ENCODE data around the gene ATP6V1A.

Gene ATP6V1A

GRCh38 chr3:113794526-113794925 lies 47.7 kb downstream of the ATP6V1A start:
- ATAC-seq = no peak
- no peak for TF ChIP-seq ZC3H10 (CRISPR knock-in tag; IDR thresholded peaks at IDR 0.05)

DNA sequence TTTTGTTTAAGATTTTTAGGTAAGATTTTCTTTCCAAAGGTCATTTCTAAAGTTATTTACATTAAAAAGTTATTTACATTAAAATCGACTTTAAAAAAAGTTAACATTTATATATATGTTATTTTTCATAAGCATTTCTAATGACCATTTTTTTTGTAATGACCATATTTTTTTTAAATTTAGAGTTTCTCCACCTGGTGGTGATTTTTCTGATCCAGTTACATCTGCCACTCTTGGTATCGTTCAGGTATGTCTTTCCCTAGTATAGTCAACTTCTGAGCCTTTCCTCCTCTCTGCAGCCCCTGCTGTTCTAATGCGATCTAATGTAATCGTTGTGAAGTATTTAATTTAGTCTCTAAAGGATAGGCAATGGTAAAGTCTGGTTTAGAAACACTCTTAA lies 48.9 kb downstream of the ATP6V1A start:
- ATAC-seq = no peak
- TF ChIP-seq BACH2 (CRISPR knock-in tag; IDR thresholded peaks at IDR 0.05; ENCODE audit: borderline replicate concordance) (no peak), POU6F1 (CRISPR knock-in tag; IDR thresholded peaks at IDR 0.05; ENCODE audit: borderline replicate concordance, low read depth) (no peak), RARB (CRISPR knock-in tag; IDR thresholded peaks at IDR 0.05) (no peak), ZC3H10 (CRISPR knock-in tag; IDR thresholded peaks at IDR 0.05) (no peak), TCF4 (CRISPR knock-in tag; IDR thresholded peaks at IDR 0.05; ENCODE audit: borderline replicate concordance) (no peak), CREB5 (CRISPR knock-in tag; IDR thresholded peaks at IDR 0.05; ENCODE audit: low read depth) (no peak), CSDC2 (CRISPR knock-in tag; IDR thresholded peaks at IDR 0.05) (no peak), ZFP30 (CRISPR knock-in tag; IDR thresholded peaks at IDR 0.05) (no peak), SNAI2 (CRISPR knock-in tag; IDR thresholded peaks at IDR 0.05) (no peak), TOX (CRISPR knock-in tag; IDR thresholded peaks at IDR 0.05; ENCODE audit: borderline replicate concordance) (no peak), GLIS3 (CRISPR knock-in tag; IDR thresholded peaks at IDR 0.05) (no peak), ZNF565 (CRISPR knock-in tag; conservative IDR thresholded peaks at IDR 0.05; ENCODE audit: low read depth) (no peak), ZFP3 (CRISPR knock-in tag; IDR thresholded peaks at IDR 0.05) (no peak)
- TF ChIP-seq, protein P1, sequence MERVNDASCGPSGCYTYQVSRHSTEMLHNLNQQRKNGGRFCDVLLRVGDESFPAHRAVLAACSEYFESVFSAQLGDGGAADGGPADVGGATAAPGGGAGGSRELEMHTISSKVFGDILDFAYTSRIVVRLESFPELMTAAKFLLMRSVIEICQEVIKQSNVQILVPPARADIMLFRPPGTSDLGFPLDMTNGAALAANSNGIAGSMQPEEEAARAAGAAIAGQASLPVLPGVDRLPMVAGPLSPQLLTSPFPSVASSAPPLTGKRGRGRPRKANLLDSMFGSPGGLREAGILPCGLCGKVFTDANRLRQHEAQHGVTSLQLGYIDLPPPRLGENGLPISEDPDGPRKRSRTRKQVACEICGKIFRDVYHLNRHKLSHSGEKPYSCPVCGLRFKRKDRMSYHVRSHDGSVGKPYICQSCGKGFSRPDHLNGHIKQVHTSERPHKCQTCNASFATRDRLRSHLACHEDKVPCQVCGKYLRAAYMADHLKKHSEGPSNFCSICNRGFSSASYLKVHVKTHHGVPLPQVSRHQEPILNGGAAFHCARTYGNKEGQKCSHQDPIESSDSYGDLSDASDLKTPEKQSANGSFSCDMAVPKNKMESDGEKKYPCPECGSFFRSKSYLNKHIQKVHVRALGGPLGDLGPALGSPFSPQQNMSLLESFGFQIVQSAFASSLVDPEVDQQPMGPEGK (CRISPR knock-in tag; IDR thresholded peaks at IDR 0.05; ENCODE audit: borderline replicate concordance) = no peak
- TF ChIP-seq, protein P2, sequence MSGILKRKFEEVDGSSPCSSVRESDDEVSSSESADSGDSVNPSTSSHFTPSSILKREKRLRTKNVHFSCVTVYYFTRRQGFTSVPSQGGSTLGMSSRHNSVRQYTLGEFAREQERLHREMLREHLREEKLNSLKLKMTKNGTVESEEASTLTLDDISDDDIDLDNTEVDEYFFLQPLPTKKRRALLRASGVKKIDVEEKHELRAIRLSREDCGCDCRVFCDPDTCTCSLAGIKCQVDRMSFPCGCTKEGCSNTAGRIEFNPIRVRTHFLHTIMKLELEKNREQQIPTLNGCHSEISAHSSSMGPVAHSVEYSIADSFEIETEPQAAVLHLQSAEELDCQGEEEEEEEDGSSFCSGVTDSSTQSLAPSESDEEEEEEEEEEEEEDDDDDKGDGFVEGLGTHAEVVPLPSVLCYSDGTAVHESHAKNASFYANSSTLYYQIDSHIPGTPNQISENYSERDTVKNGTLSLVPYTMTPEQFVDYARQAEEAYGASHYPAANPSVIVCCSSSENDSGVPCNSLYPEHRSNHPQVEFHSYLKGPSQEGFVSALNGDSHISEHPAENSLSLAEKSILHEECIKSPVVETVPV (CRISPR knock-in tag; IDR thresholded peaks at IDR 0.05) = no peak

- TF ChIP-seq SNAI2 (CRISPR knock-in tag; IDR thresholded peaks at IDR 0.05) (no peak), ZC3H10 (CRISPR knock-in tag; IDR thresholded peaks at IDR 0.05) (no peak), RARB (CRISPR knock-in tag; IDR thresholded peaks at IDR 0.05) (no peak), ZNF8 (CRISPR knock-in tag; IDR thresholded peaks at IDR 0.05) (no peak), CSDC2 (CRISPR knock-in tag; IDR thresholded peaks at IDR 0.05) (no peak), ZFP30 (CRISPR knock-in tag; IDR thresholded peaks at IDR 0.05) (no peak), TCF4 (CRISPR knock-in tag; IDR thresholded peaks at IDR 0.05; ENCODE audit: borderline replicate concordance) (no peak), CREB5 (CRISPR knock-in tag; IDR thresholded peaks at IDR 0.05; ENCODE audit: low read depth) (no peak), ZFP3 (CRISPR knock-in tag; IDR thresholded peaks at IDR 0.05) (no peak), ISL1 (CRISPR knock-in tag; IDR thresholded peaks at IDR 0.05) (no peak), ESRRG (CRISPR knock-in tag; IDR thresholded peaks at IDR 0.05) (no peak), ZNF565 (CRISPR knock-in tag; conservative IDR thresholded peaks at IDR 0.05; ENCODE audit: low read depth) (no peak), BACH2 (CRISPR knock-in tag; IDR thresholded peaks at IDR 0.05; ENCODE audit: borderline replicate concordance) (no peak), GLIS3 (CRISPR knock-in tag; IDR thresholded peaks at IDR 0.05) (no peak)
- TF ChIP-seq, protein P2 (CRISPR knock-in tag; IDR thresholded peaks at IDR 0.05) = no peak
- TF ChIP-seq, protein P1 (CRISPR knock-in tag; IDR thresholded peaks at IDR 0.05; ENCODE audit: borderline replicate concordance) = no peak
- TF ChIP-seq, protein P3, sequence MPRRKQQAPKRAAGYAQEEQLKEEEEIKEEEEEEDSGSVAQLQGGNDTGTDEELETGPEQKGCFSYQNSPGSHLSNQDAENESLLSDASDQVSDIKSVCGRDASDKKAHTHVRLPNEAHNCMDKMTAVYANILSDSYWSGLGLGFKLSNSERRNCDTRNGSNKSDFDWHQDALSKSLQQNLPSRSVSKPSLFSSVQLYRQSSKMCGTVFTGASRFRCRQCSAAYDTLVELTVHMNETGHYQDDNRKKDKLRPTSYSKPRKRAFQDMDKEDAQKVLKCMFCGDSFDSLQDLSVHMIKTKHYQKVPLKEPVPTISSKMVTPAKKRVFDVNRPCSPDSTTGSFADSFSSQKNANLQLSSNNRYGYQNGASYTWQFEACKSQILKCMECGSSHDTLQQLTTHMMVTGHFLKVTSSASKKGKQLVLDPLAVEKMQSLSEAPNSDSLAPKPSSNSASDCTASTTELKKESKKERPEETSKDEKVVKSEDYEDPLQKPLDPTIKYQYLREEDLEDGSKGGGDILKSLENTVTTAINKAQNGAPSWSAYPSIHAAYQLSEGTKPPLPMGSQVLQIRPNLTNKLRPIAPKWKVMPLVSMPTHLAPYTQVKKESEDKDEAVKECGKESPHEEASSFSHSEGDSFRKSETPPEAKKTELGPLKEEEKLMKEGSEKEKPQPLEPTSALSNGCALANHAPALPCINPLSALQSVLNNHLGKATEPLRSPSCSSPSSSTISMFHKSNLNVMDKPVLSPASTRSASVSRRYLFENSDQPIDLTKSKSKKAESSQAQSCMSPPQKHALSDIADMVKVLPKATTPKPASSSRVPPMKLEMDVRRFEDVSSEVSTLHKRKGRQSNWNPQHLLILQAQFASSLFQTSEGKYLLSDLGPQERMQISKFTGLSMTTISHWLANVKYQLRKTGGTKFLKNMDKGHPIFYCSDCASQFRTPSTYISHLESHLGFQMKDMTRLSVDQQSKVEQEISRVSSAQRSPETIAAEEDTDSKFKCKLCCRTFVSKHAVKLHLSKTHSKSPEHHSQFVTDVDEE (CRISPR knock-in tag; IDR thresholded peaks at IDR 0.05) = no peak
- ATAC-seq = no peak
Measured at GRCh38 chr3:113802795-113803455, 56.1 kb downstream of the ATP6V1A start.

Measured in SK-N-SH treated with all-trans-retinoic acid at 6 μM for 48 hours (cell line).